SK-N-SH (cell line): ENCODE data around the gene SEH1L. TPM values are rescaled to one million over a fixed set of nuclear protein-coding genes. Genes with fewer than 3 reads are reported as not detected.
"Not testable (repeated sequence)": the region's sequence is repeated elsewhere in the genome, so short reads cannot be mapped to it uniquely, and the experiment has no call there.

Experiments
- CTCF ChIA-PET: fragments of 300-600, 350-600 bp; formaldehyde crosslinking; extraction: SDS; loops from one replicate; lab custom pipeline; 2021; lab: Yijun Ruan, JAX
- POLR2A ChIA-PET: fragments of 350-600 bp; sonication (Branson Sonifier 250); formaldehyde crosslinking; extraction: SDS; loops from one replicate; lab custom pipeline; 2020; ENCODE audit warnings: antibody characterized with exemption, inconsistent platforms; lab: Yijun Ruan, JAX
- DNase-seq: peaks from one replicate; pipeline ENCODE4 v3.0.0; 2012
- H2AFZ ChIP-seq: fragments of 200-600 bp; sonication (generic); 2 replicates; pipeline ENCODE4 v1.8.1; 2016; ENCODE audit warnings: antibody characterized with exemption, mild to moderate bottlenecking, low read depth
- H3F3A ChIP-seq: fragments of 200-600 bp; sonication (generic); replicated peaks from 2 replicates; pipeline ENCODE3; 2016; ENCODE audit warnings: antibody characterized with exemption, mild to moderate bottlenecking; ENCODE audit not compliant: insufficient read depth
- H3K27ac ChIP-seq, 2 experiments: fragments of 200-500 bp in 1 of 2; fragments of 200-600 bp in 1 of 2; sonication (Bioruptor generic) in 1 of 2; sonication (generic), shearing (Covaris generic) in 1 of 2; 2 replicates each; pipeline versions ENCODE4 v1.5.1 to v1.6.1; 2014 to 2016; ENCODE audit warnings: low read depth in 2 of 2, inconsistent platforms in 1 of 2, low read length in 1 of 2, mild to moderate bottlenecking in 1 of 2, mixed read lengths in 1 of 2
- H3K27me3 ChIP-seq: fragments of 200-600 bp; sonication (generic), shearing (Covaris generic); 2 replicates; pipeline ENCODE4 v1.6.1; 2016; ENCODE audit warnings: mixed run types; ENCODE audit not compliant: insufficient read depth
- H3K36me3 ChIP-seq, 2 experiments: fragments of 200-500 bp in 1 of 2; fragments of 200-600 bp in 1 of 2; sonication (Bioruptor generic) in 1 of 2; sonication (generic) in 1 of 2; replicated peaks in 1 of 2; 2 replicates each; pipeline versions ENCODE3 to v1.5.1; 2014 to 2016; ENCODE audit warnings: low read length in 1 of 2, mild to moderate bottlenecking in 1 of 2; ENCODE audit not compliant: insufficient read depth in 2 of 2, control insufficient read depth in 1 of 2
- H3K4me1 ChIP-seq, 2 experiments: fragments of 200-500 bp in 1 of 2; fragments of 200-600 bp in 1 of 2; sonication (Bioruptor generic) in 1 of 2; sonication (generic), shearing (Covaris generic) in 1 of 2; 2 replicates each; pipeline versions ENCODE4 v1.5.1 to v1.6.1; 2014 to 2016; ENCODE audit warnings: low read depth in 1 of 2, low read length in 1 of 2, mixed run types in 1 of 2; ENCODE audit not compliant: insufficient read depth in 2 of 2, control insufficient read depth in 1 of 2
- H3K4me2 ChIP-seq: fragments of 200-600 bp; sonication (generic), shearing (Covaris generic); 2 replicates; pipeline ENCODE4 v1.6.1; 2017; ENCODE audit warnings: mixed run types
- H3K4me3 ChIP-seq, 2 experiments: fragments of 200-500 bp in 1 of 2; fragments of 200-600 bp in 1 of 2; sonication (Bioruptor generic) in 1 of 2; sonication (generic), shearing (Covaris generic) in 1 of 2; 2 replicates each; pipeline versions ENCODE4 v1.5.1 to v1.8.1; 2014 to 2016; ENCODE audit warnings: low read depth in 2 of 2, inconsistent platforms in 1 of 2, low read length in 1 of 2, mild to moderate bottlenecking in 1 of 2, mixed read lengths in 1 of 2, moderate library complexity in 1 of 2
- H3K79me2 ChIP-seq: fragments of 200-600 bp; sonication (generic); 2 replicates; pipeline ENCODE4 v1.8.1; 2017; ENCODE audit warnings: mild to moderate bottlenecking; ENCODE audit not compliant: insufficient read depth
- H3K9ac ChIP-seq: fragments of 200-600 bp; sonication (generic); 2 replicates; pipeline ENCODE4 v1.6.1; 2017; ENCODE audit warnings: mixed run types
- H3K9me2 ChIP-seq: fragments of 200-600 bp; sonication (generic); 2 replicates; pipeline ENCODE4 v1.6.1; 2017; ENCODE audit warnings: mixed run types
- H3K9me3 ChIP-seq: fragments of 200-600 bp; sonication (generic); 2 replicates; pipeline ENCODE4 v1.6.1; 2017; ENCODE audit warnings: mixed run types, mild to moderate bottlenecking, moderate library complexity
- H4K20me1 ChIP-seq: fragments of 200-600 bp; sonication (generic); 2 replicates; pipeline ENCODE4 v1.6.1; 2017; ENCODE audit warnings: mild to moderate bottlenecking, mixed run types; ENCODE audit not compliant: insufficient read depth
- CTCF ChIP-seq: fragments of 200-600 bp; sonication (generic); IDR thresholded peaks from 2 replicates; pipeline ENCODE4 v1.6.1; 2017; ENCODE audit warnings: antibody characterized with exemption, mild to moderate bottlenecking, moderate library complexity
- ELF1 ChIP-seq: IDR thresholded peaks from 2 replicates; pipeline ENCODE4 v1.4.0; 2012
- EZH2phosphoT487 ChIP-seq: fragments of 200-600 bp; sonication (generic); IDR thresholded peaks from 2 replicates; pipeline ENCODE4 v1.6.1; 2017; ENCODE audit warnings: low read depth, mixed run types, mild to moderate bottlenecking, antibody characterized with exemption, moderate library complexity, borderline replicate concordance
- RFX5 ChIP-seq: IDR thresholded peaks from 2 replicates; pipeline ENCODE4 v1.6.1; 2012; ENCODE audit warnings: mild to moderate bottlenecking, improper control_type of control experiment, low read length
- TAF1 ChIP-seq: IDR thresholded peaks from 2 replicates; pipeline ENCODE4 v1.6.1; 2012; ENCODE audit warnings: low read depth, mild to moderate bottlenecking, low read length, moderate library complexity, borderline replicate concordance
- WGBS: methylation state at CpG from one replicate; pipeline ENCODE4 v1.1.6; 2017; ENCODE audit warnings: low lambda C conversion rate; 5-methylcytosine and 5-hydroxymethylcytosine counted together
- polyA plus RNA-seq, 3 experiments: library from polyadenylated mRNA; depleted of rRNA; stranded (reverse); fragments of >200 nt; gene quantifications; 2 replicates each; pipeline ENCODE4 v1.2.3, GENCODE V29; 2012

Gene SEH1L
- polyA plus RNA-seq, 1 of the 3 experiments (the other 2 are of a cell fraction): 29.8 TPM

GRCh38 chr18:12976305-12976704, 28.5 kb downstream of the SEH1L start:
- Histone ChIP-seq H3K27ac (no peak overlapping the region), H3F3A (no peaks in the 10 kb centered on the region), H3K4me3 (no peak overlapping the region), H3K4me1 (no peaks in the 10 kb centered on the region), H3K36me3 (peaks cover 17 to 44% of the 10 kb centered on the region in 2 experiments), H4K20me1 (no peaks in the 10 kb centered on the region), H3K27me3 (no peaks in the 10 kb centered on the region), H2AFZ (no peak overlapping the region), H3K9ac (no peak overlapping the region), H3K79me2 (no peaks in the 10 kb centered on the region), H3K9me3 (no peaks in the 10 kb centered on the region), H3K4me2 (no peak overlapping the region), H3K9me2 (no peaks in the 10 kb centered on the region)
- 82% methylated on average over 7 of the region's 12 CpGs for WGBS
- ChIA-PET POLR2A (no interaction called here), CTCF (interaction anchor here (0.9 kb wide), 1 partner anchor 14 kb away, joined by 3 read pairs; no protein-coding TSS in a partner anchor)
- TF ChIP-seq ELF1: no peak
- no peak for TF ChIP-seq RFX5
- TF ChIP-seq EZH2phosphoT487: no peak
- TF ChIP-seq TAF1: no peak
- no peak for DNase-seq

GRCh38 chr18:12980065-12980464, 32.3 kb downstream of the SEH1L start:
- H3K79me2 ChIP-seq, H3K27me3 ChIP-seq, H3K4me3 ChIP-seq, H3K9me3 ChIP-seq, H4K20me1 ChIP-seq, POLR2A ChIA-PET, H3K9ac ChIP-seq, H3K9me2 ChIP-seq, H3K4me2 ChIP-seq, H3F3A ChIP-seq, CTCF ChIA-PET, DNase-seq, H3K27ac ChIP-seq, H3K4me1 ChIP-seq, H2AFZ ChIP-seq: not testable (repeated sequence)
- H3K36me3 ChIP-seq: peaks cover 32 to 51% of the 10 kb centered on the region in 2 experiments
- no CpG with 5 or more reads among the region's 34 CpGs for WGBS

GRCh38 chr18:12989397-12990122, 41.7 kb downstream of the SEH1L start:
- Histone ChIP-seq H3K36me3 (peaks cover 20 to 30% of the 10 kb centered on the region in 2 experiments), H3K9me3 (no peaks in the 10 kb centered on the region), H3K9me2 (no peaks in the 10 kb centered on the region), H4K20me1 (no peaks in the 10 kb centered on the region), H3K27ac (no peak overlapping the region), H3K27me3 (no peaks in the 10 kb centered on the region), H3F3A (peaks cover 26% of the 10 kb centered on the region), H3K4me3 (no peak overlapping the region), H2AFZ (no peak overlapping the region), H3K4me2 (no peak overlapping the region), H3K9ac (no peak overlapping the region), H3K4me1 (peaks cover 4 to 19% of the 10 kb centered on the region in 2 experiments; a peak in 3 of 4 replicates), H3K79me2 (peaks cover 31% of the 10 kb centered on the region)
- POLR2A ChIA-PET: no interaction called here
- CTCF ChIA-PET: no interaction called here
- 92% methylated on average over 8 of the region's 8 CpGs for WGBS
- DNase-seq: no peak
- no peak for TF ChIP-seq CTCF
